ENCODE data around the gene FCHO2.
"Not testable (repeated sequence)": the region's sequence is repeated elsewhere in the genome, so short reads cannot be mapped to it uniquely, and the experiment has no call there.

Gene FCHO2, protein sequence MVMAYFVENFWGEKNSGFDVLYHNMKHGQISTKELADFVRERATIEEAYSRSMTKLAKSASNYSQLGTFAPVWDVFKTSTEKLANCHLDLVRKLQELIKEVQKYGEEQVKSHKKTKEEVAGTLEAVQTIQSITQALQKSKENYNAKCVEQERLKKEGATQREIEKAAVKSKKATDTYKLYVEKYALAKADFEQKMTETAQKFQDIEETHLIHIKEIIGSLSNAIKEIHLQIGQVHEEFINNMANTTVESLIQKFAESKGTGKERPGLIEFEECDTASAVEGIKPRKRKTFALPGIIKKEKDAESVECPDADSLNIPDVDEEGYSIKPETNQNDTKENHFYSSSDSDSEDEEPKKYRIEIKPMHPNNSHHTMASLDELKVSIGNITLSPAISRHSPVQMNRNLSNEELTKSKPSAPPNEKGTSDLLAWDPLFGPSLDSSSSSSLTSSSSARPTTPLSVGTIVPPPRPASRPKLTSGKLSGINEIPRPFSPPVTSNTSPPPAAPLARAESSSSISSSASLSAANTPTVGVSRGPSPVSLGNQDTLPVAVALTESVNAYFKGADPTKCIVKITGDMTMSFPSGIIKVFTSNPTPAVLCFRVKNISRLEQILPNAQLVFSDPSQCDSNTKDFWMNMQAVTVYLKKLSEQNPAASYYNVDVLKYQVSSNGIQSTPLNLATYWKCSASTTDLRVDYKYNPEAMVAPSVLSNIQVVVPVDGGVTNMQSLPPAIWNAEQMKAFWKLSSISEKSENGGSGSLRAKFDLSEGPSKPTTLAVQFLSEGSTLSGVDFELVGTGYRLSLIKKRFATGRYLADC

DNA sequence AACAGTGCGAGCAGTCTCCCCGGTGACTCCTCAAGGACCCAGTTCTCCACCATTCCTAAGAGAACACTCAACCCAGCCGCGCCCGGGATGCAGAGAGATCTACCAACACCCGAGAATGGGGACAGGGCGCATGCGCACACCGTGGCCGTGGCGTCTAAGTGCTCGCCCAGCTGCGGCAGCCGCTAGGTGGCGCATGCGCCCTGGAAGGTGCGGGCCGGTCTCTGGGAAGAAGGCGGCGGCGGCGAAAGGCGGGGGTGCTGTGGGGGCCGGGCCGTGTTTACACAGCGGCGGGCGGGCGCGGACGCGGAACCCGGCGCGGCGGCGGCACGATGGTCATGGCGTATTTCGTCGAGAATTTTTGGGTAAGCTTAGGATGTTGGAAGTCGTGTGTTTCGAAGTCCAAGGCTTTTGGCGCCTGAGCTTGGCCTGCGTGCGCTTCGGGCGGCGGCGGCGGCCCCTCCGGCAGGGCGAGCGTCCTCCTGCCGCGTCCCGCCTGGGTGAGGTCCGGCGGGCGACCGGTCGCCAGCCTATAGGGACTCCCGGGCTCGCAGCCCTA lies at the start of gene FCHO2:
TSS of gene FCHO2 (plus strand) at position 274 of the 556 bp plus-strand sequence. CDS start at position 330, 56 bp downstream.
- peak; percentile 95 for DNase-seq (ENCODE audit: low spot score)

DNA sequence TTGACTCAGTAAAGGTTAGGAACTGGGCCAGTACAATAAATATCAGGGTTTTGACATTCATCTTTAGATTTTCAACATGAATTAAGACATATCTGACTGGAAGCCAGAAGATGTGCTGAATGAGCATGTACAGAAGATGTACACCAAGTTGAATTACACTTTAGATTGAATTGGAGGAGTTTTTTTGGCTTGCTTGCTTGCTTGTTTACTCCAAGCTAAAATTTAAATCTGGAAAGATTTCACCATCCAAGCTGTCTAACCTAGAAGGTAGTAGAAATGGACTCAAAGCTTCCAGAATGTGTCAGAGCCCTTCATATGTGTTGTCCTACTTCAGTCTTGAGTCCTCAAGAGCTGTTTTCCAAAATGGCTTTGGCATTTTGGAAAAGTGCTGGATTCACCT lies 49.0 kb upstream of the FCHO2 start:
- no peak for DNase-seq (ENCODE audit: low spot score)

DNA sequence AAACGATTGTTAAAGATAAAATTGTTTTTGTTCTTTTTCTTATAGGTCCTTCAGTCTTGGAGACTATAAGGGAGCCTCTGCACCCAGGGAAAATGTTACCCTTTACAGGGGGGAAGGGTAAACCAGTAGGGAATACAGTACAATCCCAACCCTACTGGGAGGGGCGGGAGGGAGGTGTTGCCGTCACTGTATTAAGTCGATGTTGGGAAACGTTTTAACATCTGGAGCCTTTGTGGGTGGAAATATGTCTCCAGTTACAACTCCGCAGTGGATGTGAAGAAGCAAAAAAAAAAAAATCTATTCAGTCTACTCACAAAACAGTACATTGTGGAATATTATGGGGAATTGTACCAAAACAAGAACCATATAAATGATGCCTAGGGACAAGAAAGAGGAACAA lies 47.2 kb upstream of the FCHO2 start:
- no peak for DNase-seq (ENCODE audit: low spot score)

DNA sequence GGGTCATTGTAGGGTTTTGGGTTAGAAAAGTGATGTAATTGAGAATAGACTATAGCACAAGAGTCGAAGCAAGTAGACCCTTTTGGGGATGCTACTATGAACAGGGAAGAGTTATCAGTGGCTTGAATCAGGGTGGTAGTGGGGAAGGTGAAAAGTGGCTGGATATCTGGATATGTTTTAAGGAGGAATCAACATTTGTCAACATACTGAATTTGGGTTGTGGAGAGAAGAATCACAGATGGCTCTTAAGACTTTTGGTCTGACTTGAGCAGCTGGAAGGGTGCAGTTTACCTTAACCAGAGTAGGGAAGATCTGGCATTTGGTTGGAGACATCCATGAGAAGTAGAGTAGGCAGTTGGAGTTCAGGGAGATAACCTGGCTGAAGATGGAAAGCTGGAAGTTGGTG lies 38.5 kb upstream of the FCHO2 start:
- no peak for DNase-seq (ENCODE audit: low spot score)

DNA sequence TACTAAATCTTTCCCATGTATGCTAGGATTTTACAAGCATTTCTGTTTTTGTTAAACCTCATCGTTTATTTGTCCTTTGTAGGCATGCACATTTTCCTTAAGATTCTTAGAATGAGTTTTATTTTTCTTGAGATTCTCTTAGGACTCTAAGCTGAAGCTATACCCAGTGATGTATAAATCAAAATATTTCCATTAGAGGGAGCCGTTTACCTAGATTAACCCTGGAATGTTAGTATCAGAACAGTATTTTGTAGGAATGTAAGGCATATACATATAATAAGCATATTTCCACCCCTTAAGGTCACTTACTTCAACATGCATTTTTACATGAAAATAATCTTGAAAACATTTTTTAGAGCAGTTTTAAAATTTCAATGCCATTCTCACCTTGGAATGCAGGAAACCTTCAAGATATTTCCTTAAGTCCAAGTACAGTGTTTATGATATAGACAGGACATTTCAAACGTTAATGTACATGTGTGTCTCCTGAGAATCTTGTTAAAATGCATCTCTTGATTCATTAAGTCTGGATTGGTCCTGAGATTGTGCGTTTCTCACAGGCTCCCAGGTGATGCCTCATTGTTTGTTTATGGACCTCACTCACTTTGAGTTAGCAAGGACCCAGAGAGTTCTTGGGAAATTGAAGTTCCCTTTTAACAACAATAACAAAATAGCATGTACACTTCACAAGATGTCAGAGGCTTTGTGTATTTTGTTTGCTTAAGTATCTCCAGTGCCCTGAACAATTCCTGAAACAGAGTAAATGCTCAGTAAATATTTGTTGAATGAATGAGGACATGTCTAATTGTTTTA lies 34.9 kb upstream of the FCHO2 start:
- no peak for DNase-seq (ENCODE audit: low spot score)

DNA sequence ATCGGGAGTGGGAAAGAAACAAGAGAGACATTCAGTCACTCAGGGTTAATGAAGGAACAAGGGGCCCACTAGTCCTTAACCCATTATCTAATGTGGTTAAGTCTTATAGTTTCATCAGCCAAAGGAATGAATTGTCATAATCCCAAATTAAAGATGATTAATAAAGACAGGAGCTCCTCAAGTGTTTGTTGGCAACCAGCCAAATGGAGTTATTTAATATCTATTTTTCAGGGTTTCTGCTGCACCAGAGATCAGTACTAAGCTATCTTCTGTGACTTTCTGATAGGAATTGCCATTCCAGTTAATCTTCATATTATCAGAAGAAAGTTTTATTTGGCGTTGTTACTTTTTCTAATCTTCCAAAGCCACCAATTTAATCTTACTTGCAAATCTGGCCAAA lies 34.0 kb upstream of the FCHO2 start:
- DNase-seq (ENCODE audit: low spot score) = no peak

DNA sequence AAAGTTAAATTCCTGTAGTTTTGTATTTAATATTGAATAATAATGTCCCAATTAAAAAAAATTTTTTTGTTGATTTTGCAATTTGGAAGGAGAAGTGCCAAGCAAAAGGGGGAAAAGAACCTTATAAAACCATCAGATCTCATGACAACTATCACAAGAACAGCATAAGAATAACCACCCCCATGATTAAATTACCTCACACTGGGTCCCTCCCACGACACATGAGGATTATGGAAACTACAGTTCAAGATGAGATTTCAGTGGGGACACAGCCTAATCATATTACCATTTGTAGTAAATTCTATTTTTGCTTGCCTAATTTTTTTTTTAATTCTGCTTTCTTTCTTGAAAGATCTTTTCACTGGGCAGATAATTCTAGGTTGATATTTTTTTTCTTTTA lies 33.4 kb upstream of the FCHO2 start:
- no peak for DNase-seq (ENCODE audit: low spot score)

DNA sequence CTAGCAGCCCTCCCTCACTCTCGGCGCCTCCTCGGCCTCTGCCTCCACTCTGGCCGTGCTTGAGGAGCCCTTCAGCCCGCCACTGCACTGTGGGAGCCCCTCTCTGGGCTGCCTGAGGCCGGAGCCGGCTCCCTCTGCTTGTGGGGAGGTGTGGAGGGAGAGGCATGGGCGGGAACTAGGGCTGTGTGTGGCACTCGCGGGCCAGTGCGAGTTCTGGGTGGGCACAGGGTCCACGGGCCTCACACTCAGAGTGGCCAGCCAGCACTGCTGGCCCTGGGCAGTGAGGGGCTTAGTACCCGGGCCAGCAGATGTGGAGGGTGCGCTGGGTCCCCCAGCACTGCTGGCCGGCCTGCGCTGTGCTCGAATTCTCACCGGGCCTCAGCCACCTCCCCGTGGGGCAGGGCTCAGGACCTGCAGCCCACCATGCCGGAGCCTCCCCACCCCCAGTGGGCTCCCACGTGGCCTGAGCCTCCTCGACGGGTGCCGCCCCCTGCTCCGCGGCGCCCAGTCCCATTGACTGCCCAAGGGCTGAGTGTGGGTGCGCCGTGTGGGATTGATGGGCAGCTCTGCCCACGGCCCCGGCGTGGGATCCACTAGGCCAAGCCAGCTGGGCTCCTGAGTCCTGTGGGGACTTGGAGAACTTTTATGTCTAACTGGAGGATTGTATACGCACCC lies 30.4 kb upstream of the FCHO2 start:
- no peak for DNase-seq (ENCODE audit: low spot score)

DNA sequence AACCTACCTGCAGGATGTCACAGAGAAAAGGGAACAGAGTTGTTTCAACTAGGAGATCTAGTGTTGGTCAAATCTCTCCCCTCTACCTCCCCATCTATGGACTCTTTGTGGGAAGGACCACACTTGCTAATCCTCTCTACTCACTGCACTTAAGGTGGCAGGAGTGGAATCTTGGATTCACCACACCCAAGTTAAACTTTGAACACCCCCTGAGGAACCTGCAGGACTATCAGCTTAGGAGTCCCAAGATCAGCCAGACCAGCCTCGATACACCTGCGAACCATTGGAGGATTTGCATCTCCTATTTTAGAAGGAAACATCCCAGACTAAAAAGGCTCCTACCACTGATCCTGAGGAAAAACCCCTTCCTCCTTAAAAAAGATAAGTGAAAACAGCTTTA lies 23.2 kb upstream of the FCHO2 start:
- not testable (repeated sequence) for DNase-seq (ENCODE audit: low spot score)

DNA sequence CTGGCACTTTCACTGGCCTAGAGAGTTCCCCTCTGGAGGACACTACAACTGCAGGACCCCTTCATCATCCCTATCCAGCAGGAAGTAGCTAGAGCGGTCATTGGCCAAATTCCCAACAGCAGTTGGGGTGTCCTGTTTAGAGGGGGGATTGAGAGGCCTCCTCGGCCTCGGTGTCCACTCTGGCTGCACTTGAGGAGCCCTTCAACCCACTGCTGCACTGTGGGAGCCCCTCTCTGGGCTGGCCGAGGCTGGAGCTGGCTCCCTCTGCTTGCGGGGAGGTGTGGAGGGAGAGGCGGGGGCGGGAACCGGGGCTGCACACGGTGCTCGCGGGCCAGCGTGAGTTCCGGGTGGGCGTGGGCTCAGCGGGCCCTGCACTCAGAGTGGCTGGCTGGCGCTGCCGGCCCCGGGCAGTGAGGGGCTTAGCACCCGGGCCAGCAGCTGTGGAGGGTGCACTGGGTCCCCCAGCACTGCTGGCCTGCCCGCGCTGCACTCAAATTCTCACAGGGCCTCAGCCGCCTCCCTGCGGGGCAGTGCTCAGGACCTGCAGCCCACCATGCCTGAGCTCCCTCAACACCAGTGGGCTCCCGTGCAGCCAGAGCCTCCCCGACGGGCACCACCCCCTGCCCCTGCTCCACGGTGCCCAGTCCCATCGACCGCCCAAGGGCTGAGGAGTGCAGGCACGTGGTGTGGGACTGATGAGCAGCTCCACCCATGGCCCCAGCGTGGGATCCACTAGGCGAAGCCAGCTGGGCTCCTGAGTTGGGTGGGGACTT lies 20.7 kb upstream of the FCHO2 start:
- DNase-seq (ENCODE audit: low spot score) = not testable (repeated sequence)

DNA sequence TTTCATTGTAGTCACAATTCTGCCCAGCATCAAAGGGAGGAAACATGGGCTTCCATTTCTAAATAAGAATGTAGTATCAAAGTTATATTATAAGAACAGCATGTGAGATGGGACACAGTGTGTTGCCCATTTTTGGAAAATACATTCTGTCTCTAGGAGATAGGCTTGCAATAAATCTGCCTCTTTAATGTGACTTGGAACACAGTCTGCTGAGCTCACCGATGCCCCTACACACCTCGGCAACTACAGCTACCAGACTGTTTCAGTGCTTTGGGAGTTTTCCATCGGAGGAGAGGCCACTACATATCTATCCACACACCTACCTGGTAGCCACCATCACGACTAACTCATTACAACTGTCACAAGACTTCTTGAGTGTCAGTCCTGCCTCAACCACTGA lies 18.9 kb upstream of the FCHO2 start:
- no peak for DNase-seq (ENCODE audit: low spot score)

DNA sequence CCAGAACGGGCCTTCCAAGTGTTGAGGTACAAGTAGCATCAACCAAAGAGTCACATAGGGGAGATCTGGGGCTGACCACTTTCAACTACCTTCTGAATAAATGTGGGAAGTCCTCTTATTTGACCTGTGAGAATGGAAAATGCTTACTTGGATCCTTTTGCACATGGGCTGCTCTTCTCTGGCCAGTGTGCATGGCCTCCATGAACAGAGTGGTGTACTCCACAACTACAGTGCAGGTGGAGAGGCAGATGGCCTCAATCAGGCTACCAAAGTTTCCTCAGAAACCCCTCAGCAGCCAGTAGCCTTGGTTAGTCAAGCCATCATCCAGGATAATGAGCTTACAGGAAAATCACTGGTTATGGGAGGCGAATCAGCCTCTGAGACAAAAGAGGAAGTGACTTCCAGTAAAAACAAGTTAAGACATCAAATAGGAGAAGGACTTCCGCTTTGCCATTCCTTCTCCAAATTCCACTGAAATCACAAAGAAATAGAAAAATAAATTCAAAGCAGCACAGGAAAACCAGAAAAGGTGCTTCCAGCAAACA lies 18.3 kb upstream of the FCHO2 start:
- DNase-seq (ENCODE audit: low spot score) = no peak

DNA sequence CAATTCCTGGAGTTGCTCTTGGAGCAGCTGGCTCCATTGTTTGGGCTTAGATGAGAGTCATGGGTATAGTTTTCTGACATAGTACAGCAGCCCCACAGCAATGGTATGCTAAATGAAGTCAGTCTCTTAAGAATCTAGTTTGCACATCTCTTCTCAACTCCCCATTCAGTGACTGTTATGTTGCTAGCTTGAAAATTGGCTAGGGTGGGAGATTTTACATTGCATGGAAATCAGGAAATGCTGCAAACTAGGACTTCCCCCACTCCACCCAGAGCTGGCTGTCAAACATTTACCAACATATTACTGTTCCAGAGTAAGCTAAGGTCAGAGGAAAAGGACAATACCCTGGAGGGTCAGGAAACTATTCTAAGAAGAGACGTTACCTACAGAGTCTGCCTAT lies 17.6 kb upstream of the FCHO2 start:
- no peak for DNase-seq (ENCODE audit: low spot score)

DNA sequence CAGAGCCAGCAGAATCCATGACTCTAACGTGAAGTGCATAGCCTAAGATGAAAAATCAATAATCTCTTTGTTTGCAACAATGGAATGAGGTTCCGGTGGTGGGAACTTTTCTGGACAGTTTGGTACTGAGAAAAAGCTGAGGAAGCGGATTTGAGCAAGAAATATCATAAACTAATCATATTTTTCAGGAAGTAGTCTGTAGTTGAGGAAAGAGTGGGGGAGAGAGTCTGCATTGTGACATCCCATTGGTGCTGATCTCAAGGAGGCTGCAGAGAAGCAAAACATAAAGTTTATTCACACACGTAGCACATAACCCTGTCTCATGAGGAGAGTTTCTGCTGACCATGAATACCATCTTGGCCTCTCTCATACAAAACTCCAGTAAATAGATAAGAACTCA lies 15.8 kb upstream of the FCHO2 start:
- no peak for DNase-seq (ENCODE audit: low spot score)

DNA sequence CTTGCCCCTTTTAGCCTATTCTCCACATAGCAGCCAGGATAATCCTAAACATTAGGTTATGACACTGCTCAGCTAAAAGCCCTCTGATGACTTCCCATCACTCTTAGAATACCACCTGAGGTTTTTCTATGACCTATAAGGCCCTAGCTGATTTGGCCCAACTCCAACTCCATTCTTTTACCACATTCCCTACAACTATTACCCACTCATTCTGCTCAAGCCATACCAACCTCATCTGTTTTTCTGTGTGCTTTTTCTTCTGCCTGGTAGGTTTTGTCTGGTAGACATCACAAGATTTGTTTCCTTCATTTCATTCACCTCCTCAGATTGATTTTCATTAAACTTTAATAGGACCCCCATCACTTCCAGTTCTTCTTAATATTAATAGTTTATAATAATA lies 12.5 kb upstream of the FCHO2 start:
- DNase-seq (ENCODE audit: low spot score) = no peak

DNA sequence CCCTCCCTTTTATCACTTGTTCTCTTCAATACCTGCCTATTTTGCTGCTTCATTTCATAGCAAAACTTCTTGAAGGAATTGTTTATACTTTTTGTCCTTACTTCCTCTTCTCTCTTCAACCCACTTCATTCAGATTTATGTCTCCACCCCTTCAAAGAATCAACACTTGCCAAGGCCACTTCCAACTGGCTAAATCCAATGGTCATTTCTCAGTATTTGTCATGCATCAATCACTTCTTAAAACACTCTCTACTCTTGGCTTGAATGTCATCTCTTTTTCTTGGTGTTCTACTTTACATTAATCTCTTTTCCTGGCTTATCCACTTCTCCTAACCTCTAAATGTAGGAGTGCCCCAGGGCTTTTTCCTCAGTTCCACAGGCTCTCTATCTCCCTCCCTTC lies 8.3 kb upstream of the FCHO2 start:
- DNase-seq (ENCODE audit: low spot score) = no peak

DNA sequence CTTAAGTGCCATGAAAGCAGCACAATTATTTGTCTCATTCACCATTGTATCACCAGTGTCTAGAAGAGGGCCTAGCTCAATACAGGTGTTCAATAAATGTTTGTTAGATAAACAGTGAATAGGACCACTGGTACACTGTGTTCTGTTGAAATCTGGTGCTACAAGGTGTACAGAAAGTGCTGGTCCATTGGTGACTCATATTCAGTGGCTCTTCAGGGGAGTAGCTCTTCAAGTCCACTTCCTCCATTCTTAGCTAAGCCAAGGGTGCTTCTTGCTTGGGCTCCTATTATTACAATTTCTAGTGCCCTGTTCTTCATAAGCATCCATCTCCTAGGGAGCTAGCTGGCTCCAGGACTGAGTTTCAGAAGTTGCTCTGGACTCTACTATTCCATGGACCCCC lies 6.4 kb upstream of the FCHO2 start:
- DNase-seq (ENCODE audit: low spot score) = no peak

DNA sequence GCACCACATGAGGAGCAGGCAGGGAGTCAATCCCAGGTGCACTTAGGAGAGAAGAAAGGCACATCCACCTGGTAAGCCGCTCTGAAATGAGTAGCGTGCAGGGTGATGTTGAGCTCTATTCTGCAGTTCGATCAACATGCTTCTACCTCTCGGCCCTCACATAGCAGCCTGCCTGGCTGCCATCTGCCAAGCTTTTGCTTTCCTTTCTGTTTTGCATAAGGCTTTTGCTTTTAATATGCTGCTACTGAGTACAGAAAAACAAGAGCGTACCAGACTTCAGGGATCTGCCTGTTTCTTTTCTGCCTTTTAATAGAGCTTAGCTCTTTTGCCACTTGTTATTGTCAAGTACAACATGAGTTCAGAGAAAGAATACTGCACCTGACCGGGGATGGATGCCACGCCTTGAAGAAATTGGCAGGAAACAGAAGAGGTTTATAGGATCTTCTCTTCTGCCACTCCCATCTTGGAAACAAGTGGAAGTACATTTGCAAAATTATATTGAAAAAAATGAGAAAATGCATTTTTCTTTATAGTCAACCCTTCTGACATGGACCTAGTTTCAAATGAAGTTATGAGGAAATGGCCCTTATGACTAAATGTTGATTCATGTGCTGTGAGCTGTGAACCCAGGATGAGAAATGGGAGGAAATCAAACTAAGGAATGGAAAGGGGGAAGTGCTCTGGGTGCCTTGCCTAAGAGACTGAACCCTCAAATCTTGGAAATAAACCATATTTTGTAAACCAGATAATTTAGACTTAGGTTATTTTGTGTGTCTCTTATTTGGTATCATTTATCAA lies 4.0 kb upstream of the FCHO2 start:
- no peak for DNase-seq (ENCODE audit: low spot score)

DNA sequence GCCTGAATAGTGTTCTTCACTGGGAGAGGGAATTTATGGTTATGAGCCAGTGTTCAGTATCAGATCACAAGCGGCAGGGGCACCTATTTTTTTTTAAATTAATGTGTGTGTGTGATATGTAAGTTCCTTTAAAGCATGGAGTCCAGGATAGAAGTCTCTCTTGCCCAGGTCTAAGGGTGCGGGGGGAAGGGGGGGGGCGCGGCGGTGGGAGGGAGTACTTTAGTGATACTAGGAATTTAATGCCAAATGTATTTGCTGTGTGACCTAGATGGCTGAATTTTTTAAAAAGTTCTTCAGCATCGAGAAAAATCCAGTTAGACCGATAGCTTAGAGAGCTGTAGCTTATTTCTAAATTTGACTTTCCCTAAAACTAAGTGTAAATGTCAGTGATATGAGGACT lies 1.5 kb upstream of the FCHO2 start:
- DNase-seq (ENCODE audit: low spot score) = no peak
